ENCODE measurements around the gene RBM26. TPM values are rescaled to one million over a fixed set of nuclear protein-coding genes. Genes with fewer than 3 reads are reported as not detected.

Gene RBM26
- total and polyA plus RNA-seq, 2 of the 4 experiments (the other 2 are of a cell fraction), result 17.6 to 18.1 TPM

GRCh38 chr13:79270859-79271258 lies 135.2 kb downstream of the RBM26 start:
- Histone ChIP-seq H3K56ac (ENCODE audit: extremely low read depth, insufficient read depth, low read length) (no peak overlapping the region), H4K91ac (ENCODE audit: insufficient read depth, low read depth, low read length) (no peak overlapping the region), H3K4me2 (ENCODE audit: low read depth, low read length) (no peak overlapping the region), H4K20me1 (ENCODE audit: insufficient read depth, low read length) (no peaks in the 10 kb centered on the region), H3K4me1 (ENCODE audit: control insufficient read depth, insufficient read depth, low read length) (no peaks in the 10 kb centered on the region), H3K9me1 (ENCODE audit: insufficient read depth, low read length) (no peaks in the 10 kb centered on the region), H2AK9ac (replicated peaks; ENCODE audit: low read depth, low read length, poor library complexity) (no peak overlapping the region), H3K36me3 (ENCODE audit: control insufficient read depth, insufficient read depth, low read length) (no peaks in the 10 kb centered on the region), H3K27ac (ENCODE audit: insufficient read depth, low read length) (no peak overlapping the region), H2BK20ac (ENCODE audit: low read depth, low read length) (no peak overlapping the region), H2BK120ac (ENCODE audit: low read depth, low read length) (no peak overlapping the region), H2BK15ac (ENCODE audit: low read depth, low read length) (no peak overlapping the region), H3K79me1 (ENCODE audit: low read depth in 1 of 2, low read length in 2 of 2) (no peaks in the 10 kb centered on the region), H2AK5ac (ENCODE audit: low read depth, low read length) (no peak overlapping the region), H3K4me3 (ENCODE audit: insufficient read depth, low read depth, low read length) (no peak overlapping the region), H3K23ac (ENCODE audit: low read depth, low read length) (no peak overlapping the region), H4K5ac (ENCODE audit: low read depth, low read length) (no peak overlapping the region), H3K18ac (ENCODE audit: low read depth, low read length) (no peak overlapping the region), H3K9me3 (ENCODE audit: control insufficient read depth, insufficient read depth, low read length) (no peaks in the 10 kb centered on the region), H3K27me3 (ENCODE audit: control insufficient read depth, insufficient read depth, low read length) (no peaks in the 10 kb centered on the region), H3K14ac (replicated peaks; ENCODE audit: low read depth, low read length) (no peak overlapping the region), H2BK5ac (ENCODE audit: low read depth, low read length, poor library complexity, severe bottlenecking) (no peak overlapping the region), H4K8ac (ENCODE audit: low read depth in 2 of 2, low read length in 2 of 2) (no peak overlapping the region), H3K4ac (ENCODE audit: low read depth, low read length) (no peak overlapping the region), H2AFZ (replicated peaks; ENCODE audit: low read length, poor library complexity) (no peak overlapping the region), H3K9ac (ENCODE audit: low read depth, low read length) (no peak overlapping the region)
- no CpG with 5 or more reads among the region's 3 CpGs for WGBS, 2 experiments (ENCODE audit: extremely low coverage in 2 of 2, insufficient read length in 1 of 2)
- no peak for TF ChIP-seq MAFK (IDR thresholded peaks at IDR 0.05; ENCODE audit: low read depth, low read length)
- no peak for TF ChIP-seq NFE2L2 (IDR thresholded peaks at IDR 0.05; ENCODE audit: low read depth, low read length)
- no peak for TF ChIP-seq SMC3 (IDR thresholded peaks at IDR 0.05; ENCODE audit: low read depth, low read length)
- TF ChIP-seq RFX5 (IDR thresholded peaks at IDR 0.05; ENCODE audit: low read depth, low read length), result no peak
- ChIA-PET POLR2A (ENCODE audit: unreplicated experiment) (no interaction called here), CTCF (no interaction called here)
- DNase-seq, result no peak
- in situ Hi-C loops (cut with MboI; ENCODE audit: low sequenced_read_pairs), result no loop called here
- dilution Hi-C loops (cut with HindIII; ENCODE audit: low sequenced_read_pairs, unreplicated experiment), result no loop called here
- BruUV-seq (replicated peaks), result no TSS peak
- no peak for ATAC-seq (ENCODE audit: low read depth)
- intact Hi-C loops (cut with micrococcal nuclease), result no loop called here

Small RNA genes within 50 kb of the gene (microRNA-seq; reads per million reads assigned to microRNA genes)
- not detected for gene RNA5SP33 (ENCODE audit: insufficient read depth, insufficient read length)

Small RNA genes within 50 kb of the gene (small RNA-seq; reads per million reads assigned to genes)
- gene RNA5SP33, result 0 reads per million in 5 experiments

Other genes starting within 250 kb of the RBM26 start
- gene NDFIP2, start 74.9 kb upstream of the RBM26 start, total RNA-seq (2012; rRNA removed), result 25.8 and 48.9 TPM in 2 replicates
- gene NDFIP2, start 74.9 kb upstream of the RBM26 start, polyA plus RNA-seq (2012; rRNA removed), result 23.1 and 23.8 TPM in 2 replicates

All from IMR-90 (cell line).